HL-60 (cell line): Measurements from ENCODE around the gene PCCA.

Experiments used
- DNase-seq, 2 experiments: peaks; one replicate each; pipeline ENCODE4 v3.0.0-alpha.2; 2010 to 2020; ENCODE audit warnings: low read depth in 1 of 2, low spot score in 1 of 2
- H3K27ac ChIP-seq: fragments of 250-450 bp; sonication (Bioruptor Pico); replicated peaks from 2 replicates; pipeline ENCODE4 v1.5.1; 2020; ENCODE audit warnings: mild to moderate bottlenecking, moderate library complexity
- H3K27me3 ChIP-seq: fragments of 250-450 bp; sonication (Bioruptor Pico); 2 replicates; pipeline ENCODE4 v1.5.1; 2021; ENCODE audit warnings: mild to moderate bottlenecking, moderate library complexity; ENCODE audit not compliant: insufficient read depth, poor library complexity, severe bottlenecking
- H3K4me3 ChIP-seq: replicated peaks from 2 replicates; pipeline ENCODE4 v1.5.1; 2011; ENCODE audit warnings: mild to moderate bottlenecking, control low read depth, low read length; ENCODE audit not compliant: insufficient read depth
- CTCF ChIP-seq: IDR thresholded peaks from one replicate; pipeline ENCODE4 v1.5.1; 2011; ENCODE audit warnings: low read length, control low read depth, inconsistent platforms; ENCODE audit not compliant: insufficient read depth
- GABPA ChIP-seq: IDR thresholded peaks from 2 replicates; pipeline ENCODE4 v1.6.1; 2012; ENCODE audit warnings: low read depth
- POLR2AphosphoS5 ChIP-seq: IDR thresholded peaks from 2 replicates; pipeline ENCODE4 v1.6.1; 2012; ENCODE audit warnings: low read depth
- REST ChIP-seq: IDR thresholded peaks from 2 replicates; pipeline ENCODE4 v1.6.1; 2012; ENCODE audit warnings: low read depth; ENCODE audit not compliant: insufficient replicate concordance
- SPI1 ChIP-seq: IDR thresholded peaks from 2 replicates; pipeline ENCODE4 v1.6.1; 2012; ENCODE audit warnings: low read depth, mild to moderate bottlenecking, borderline replicate concordance

Gene PCCA

GRCh38 chr13:100100115-100100879, 11.4 kb downstream of the PCCA start:
- Histone ChIP-seq H3K27me3 (no peaks in the 10 kb centered on the region), H3K27ac (no peak overlapping the region), H3K4me3 (no peak overlapping the region)
- no peak for TF ChIP-seq POLR2AphosphoS5
- TF ChIP-seq GABPA: no peak
- TF ChIP-seq REST: no peak
- TF ChIP-seq CTCF: no peak
- no peak for TF ChIP-seq SPI1
- no peak for DNase-seq

GRCh38 chr13:100102042-100102441, 13.1 kb downstream of the PCCA start:
- no peak overlapping the region for H3K27ac ChIP-seq
- no peak for TF ChIP-seq GABPA
- H3K4me3 ChIP-seq: no peak overlapping the region
- no peak for DNase-seq
- H3K27me3 ChIP-seq: no peaks in the 10 kb centered on the region

- no peak for DNase-seq
- TF ChIP-seq POLR2AphosphoS5 (no peak), CTCF (no peak), REST (no peak)
- no peak overlapping the region for H3K27ac ChIP-seq
- peaks cover 2% of the 10 kb centered on the region for H3K27me3 ChIP-seq
- no peak overlapping the region for H3K4me3 ChIP-seq
Observed at GRCh38 chr13:100106005-100106404, 17.1 kb downstream of the PCCA start.

- no peak for DNase-seq
- no peak overlapping the region for H3K4me3 ChIP-seq
- peaks cover 2% of the 10 kb centered on the region for H3K27me3 ChIP-seq
- H3K27ac ChIP-seq: no peak overlapping the region
- no peak for TF ChIP-seq SPI1
- TF ChIP-seq POLR2AphosphoS5: no peak
- TF ChIP-seq REST: no peak
Observed at GRCh38 chr13:100106705-100107104, 17.8 kb downstream of the PCCA start.
